ENCODE measurements around the gene OAS1.

Gene OAS1

DNA sequence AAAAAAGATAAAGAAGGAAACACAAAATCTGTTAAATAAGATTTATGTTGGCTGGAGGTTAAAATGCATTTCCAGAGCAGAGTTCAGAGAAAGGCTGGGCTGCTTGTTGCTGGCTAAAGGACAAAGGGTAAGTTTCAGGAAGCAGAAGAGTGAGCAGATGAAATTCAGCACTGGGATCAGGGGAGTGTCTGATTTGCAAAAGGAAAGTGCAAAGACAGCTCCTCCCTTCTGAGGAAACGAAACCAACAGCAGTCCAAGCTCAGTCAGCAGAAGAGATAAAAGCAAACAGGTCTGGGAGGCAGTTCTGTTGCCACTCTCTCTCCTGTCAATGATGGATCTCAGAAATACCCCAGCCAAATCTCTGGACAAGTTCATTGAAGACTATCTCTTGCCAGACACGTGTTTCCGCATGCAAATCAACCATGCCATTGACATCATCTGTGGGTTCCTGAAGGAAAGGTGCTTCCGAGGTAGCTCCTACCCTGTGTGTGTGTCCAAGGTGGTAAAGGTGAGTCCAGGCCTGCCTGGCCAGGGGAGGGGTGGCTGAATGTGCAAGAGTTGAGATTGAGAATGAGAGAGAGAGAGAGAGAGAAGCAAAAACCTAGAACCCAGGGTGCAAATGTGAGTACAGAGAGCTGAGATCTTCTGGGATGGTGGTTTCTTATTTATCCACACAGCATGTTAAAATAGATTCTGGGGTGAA is at the start of gene OAS1:
Gene OAS1 (plus strand): TSS at position 251 of the 703 bp plus-strand sequence. CDS start 78 bp downstream, at position 329.
- DNase-seq: no peak

GRCh38 chr12:112859291-112859690 is 47.5 kb upstream of the OAS1 start:
- no peak for DNase-seq

DNA sequence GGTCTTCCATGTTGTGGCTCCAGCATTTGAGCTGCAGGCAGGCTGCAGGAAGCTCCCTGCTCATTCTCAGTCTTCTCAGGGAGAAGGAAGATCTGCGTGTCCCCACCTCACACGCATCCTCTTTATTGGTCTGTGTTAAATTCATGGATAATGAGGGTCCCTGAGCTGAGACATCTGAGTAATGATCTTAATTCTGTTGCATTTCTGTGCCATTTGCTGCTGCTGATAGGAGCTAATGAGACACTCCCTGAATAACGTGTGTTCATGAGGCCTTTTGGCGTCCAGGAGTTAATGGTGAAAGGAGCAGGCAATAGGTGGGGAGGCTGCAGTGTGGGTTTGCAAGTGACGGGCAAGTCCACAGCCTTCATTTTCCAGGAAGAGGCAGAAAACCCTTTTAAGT is 46.6 kb upstream of the OAS1 start:
- no peak for DNase-seq

GRCh38 chr12:112861284-112861683 is 45.5 kb upstream of the OAS1 start:
- no peak for DNase-seq

GRCh38 chr12:112862636-112863290 is 44.0 kb upstream of the OAS1 start:
- no peak for DNase-seq

DNA sequence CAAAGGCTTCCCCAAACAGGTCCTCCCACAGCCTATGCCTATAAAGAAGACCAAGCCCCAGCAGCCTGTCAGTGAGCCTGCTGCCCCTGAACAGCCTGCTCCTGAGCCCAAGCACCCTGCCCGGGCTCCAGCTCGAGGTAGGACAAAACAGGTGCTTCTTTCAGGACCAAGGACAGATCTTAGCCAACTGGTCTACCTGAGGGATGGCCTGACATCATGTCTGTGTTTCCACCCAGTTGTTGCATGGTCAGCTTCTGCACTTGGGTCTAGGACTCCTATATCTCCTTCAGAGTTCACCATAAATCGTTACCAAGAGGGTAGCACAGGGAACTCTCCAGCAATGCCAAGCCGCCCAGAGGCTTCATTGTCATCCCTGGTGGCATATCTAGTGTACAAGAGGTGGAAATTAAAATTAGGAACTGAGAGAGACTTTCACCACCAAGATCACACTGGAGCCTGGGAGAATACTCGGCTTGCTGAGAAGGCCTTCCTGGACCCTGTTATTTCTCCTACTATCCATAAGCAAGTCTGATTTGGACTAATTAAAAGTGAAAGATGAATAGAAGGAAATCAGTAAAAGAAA is 38.2 kb upstream of the OAS1 start:
- no peak for DNase-seq

- DNase-seq: no peak
Measured at GRCh38 chr12:112869091-112869490, 37.7 kb upstream of the OAS1 start.

GRCh38 chr12:112869778-112870177 is 37.0 kb upstream of the OAS1 start:
- DNase-seq: no peak

DNA sequence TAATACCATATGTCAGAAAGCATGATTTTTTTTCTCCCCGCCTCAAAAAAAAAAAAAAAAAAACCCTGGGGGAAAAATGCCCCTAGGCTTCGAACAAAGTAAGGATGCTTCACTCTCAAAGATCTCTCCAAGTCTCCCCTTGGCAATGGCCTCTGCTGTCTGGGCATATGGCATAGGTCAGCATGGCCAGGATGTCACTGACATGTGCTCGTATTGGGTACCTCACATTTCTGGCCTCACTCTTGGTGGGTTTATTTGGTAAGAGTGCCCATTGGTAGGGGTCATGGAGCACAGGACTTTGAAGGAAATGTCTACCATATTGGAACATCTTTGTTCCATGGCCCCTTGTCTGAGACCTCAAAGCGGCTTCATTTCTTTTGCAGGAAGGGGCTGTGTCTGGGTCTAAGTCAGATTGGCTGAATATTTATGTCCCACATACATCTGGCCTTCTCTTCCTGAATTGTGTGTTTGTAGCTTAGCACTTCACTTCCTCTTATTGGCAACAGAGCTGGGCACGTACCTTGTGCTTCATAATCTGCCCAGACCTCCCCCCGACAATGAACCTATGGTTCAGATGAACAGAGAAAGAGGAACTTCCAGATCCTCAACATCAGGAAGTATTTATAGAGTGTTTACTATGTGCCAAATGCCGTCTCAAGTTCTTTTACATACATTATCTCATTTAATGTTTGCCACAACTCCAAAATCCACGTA is 36.3 kb upstream of the OAS1 start:
- no peak for DNase-seq

GRCh38 chr12:112875608-112876007 is 31.2 kb upstream of the OAS1 start:
- no peak for DNase-seq

DNA sequence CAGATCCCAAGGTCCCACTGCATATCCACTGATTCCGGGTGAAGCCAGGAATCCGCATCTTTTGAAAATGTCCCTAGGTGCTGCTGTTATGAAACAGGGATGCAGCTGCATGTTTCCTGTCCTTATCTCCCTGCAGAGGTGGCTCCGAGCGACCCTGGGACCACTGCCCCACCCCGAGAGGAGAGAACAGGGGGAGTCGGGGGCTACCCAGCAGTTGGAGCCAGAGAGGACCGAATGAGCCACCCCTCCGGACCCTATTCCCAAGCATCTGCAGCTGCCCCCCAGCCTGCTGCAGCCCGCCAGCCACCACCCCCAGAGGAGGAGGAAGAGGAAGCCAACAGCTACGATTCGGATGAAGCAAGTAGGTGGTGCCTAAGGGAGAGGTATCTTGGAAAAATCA is 30.3 kb upstream of the OAS1 start:
- no peak for DNase-seq

DNA sequence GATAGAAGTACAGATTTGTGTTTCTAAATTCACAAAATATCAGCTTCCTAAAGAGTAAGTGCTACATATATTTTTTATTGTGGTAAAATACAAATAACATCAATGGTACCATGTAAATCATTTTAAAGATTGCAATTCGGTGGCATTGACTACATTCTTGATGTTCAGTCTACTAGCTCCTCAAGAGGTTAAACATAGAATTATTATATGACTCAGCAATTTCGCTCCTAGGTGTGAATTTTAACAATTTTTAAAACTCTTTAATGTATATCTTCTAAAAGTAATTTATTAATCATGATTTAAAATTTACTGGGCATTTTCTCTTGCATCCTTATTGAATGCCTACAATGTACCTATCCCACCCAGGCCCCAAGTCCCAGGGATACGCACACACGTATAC is 29.8 kb upstream of the OAS1 start:
- DNase-seq: no peak

DNA sequence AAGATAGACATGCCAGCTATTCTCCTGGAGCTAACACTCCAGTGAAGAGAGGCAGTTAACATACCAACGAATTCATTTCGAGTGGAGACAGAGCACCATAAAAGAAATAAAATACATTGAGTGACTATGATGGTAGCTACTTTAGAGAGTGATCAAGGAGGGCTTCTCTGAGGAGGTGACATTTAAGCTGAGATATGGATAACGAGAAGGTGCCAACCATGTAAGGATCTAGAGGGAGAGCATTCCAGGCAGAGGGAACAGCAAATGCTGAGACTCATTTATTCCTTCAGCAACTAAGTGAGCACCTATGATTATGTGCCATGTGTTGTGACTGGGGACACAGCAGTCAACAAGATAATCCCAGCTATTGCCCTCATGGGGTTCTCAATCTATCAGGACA is 28.3 kb upstream of the OAS1 start:
- DNase-seq: no peak

GRCh38 chr12:112879191-112879705 is 27.5 kb upstream of the OAS1 start:
- no peak for DNase-seq

DNA sequence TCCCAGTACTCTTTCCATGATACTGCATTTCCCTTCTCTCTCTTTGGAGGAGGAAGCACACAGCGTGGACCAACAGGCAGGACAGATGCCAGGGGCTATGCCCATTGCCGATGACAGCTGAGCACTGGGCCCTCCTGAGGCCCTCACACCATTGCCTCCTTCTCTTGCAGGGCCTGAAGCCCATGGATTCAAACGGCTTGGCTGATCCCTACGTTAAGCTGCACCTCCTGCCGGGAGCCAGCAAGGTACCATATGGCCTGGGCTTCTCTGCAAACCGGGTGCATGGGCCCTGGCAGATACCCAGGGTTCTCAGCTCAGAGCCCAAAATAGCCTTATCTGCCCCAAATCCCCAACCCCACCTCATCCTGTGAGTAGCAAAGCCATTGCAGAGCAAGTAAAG is 25.2 kb upstream of the OAS1 start:
- DNase-seq: no peak

DNA sequence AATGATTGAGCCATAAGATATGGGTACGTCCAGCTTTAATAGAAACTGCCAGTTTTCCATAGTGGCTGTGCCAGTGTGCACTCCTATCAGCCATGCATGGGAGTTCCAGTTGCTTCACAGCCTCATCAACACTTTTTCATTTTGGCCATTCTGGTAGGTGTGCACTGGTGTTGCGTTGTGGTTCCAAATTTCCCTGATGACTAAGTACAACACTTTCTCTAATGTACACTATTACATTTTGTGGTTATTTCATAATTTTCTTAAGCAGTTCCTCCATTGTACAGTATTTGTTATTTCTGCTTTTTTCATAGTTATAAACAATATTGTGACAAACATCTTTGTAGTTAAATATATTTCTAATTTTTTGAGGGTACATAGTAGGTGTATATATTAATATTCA is 21.5 kb upstream of the OAS1 start:
- DNase-seq: no peak

GRCh38 chr12:112887550-112887949 is 19.2 kb upstream of the OAS1 start:
- no peak for DNase-seq

DNA sequence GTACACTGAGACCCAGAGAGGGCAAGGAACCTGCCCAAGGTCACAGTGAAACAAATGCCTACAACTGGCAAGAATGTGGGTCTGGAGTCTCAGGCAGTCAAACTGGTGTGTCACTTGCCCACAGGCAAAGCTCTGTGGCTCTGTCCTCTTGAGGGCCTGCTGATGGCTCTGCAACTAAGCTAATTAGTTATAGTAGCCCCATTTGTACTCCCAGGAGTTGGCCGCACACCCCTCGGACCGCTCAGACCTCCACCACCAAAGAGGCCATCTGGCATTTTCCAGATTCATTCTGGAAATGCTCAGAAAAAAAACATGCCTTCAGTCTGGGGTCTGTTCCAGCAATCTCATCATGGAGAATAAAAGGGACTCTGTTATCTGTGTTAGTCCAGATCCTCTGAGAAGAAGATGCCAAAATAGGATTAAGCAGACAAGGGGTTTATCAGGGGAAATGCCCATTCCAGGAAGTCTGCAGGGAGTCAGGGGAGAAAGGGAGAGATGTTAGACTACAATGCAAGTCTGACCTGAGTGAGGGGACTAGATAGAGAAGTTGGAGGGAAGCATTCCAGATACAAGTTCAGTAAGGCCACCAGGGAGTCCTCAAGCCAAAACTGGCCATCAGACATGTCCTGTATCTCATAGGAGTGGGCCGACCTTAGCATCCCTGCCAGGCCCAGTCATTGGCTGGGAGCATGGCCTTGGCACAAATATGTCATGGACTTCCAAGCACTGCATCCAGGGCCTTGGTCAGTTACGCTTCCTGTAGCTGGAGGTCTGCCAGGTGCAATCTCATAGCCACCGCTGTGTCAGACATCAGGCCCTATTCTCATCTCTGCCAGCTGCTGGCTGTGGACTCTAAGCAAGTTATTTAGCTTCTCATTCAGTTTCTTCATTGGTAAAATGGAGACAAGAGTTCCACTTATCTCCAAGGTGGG is 15.4 kb upstream of the OAS1 start:
- no peak for DNase-seq

DNA sequence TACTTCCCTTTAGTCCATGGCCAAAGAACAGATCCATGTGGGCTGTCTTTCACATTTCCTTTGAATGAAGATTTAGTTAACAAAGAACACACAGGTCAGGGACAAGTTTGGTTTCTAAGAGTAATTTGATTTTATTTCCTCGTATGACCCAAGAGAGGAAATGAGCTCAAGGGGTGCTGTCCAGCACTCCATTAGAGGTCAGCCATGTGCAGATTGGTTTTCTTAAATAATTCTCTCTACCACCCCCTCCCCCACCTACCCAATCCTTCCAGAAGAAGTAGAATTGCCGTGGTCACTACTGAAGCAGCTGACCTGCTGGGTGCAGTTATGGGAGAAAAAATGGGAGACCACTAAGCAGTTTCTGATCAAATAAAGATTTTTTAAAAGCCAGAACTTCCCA is 13.9 kb upstream of the OAS1 start:
- DNase-seq: no peak

- no peak for DNase-seq
Measured at GRCh38 chr12:112894128-112894527, 12.6 kb upstream of the OAS1 start.

DNA sequence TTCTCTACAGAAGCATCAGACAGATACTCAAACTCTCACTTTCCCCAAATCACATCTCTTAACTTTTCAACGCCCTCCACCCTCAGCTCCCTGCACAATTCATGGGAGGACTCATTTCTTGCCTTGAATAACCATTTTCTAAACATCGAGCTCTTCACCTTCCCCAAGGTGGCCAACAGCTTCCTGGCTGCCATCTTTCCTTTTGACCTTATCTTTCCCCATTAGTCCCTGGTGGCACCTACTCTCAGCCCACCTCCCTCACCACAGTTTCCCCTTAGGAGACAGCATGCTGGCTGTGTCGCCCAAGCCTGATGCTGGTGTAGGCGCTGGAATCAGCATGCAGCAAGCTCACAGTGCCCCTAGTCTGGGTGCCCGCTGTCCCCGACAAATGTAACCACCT is 8.4 kb upstream of the OAS1 start:
- no peak for DNase-seq
